Transverse colon (tissue), 4 donors: ENCODE results near the gene CD300C. TPM values are rescaled to one million over a fixed set of nuclear protein-coding genes. Genes with fewer than 3 reads are reported as not detected.
"Not testable (repeated sequence)": the region's sequence is repeated elsewhere in the genome, so short reads cannot be mapped to it uniquely, and the experiment has no call there.

Source experiments
- DNase-seq: peaks from one replicate; pipeline ENCODE4 v3.0.0-alpha.2; 2019
- H3K27ac ChIP-seq, 4 donors: fragments of 200-600 bp; sonication (generic); 2 replicates each; pipeline ENCODE4 v1.5.1; 2016 to 2018; ENCODE audit warnings: inconsistent platforms in 4 of 4
- H3K27me3 ChIP-seq: fragments of 200-600 bp; sonication (generic); 2 replicates; pipeline ENCODE4 v1.5.1; 2017; ENCODE audit warnings: inconsistent platforms
- H3K36me3 ChIP-seq, 4 donors: fragments of 200-600 bp; sonication (generic); 2 replicates each; pipeline ENCODE4 v1.5.1; 2017 to 2019; ENCODE audit warnings: inconsistent platforms in 4 of 4
- H3K4me1 ChIP-seq, 4 donors: fragments of 200-600 bp; sonication (generic); 2 replicates each; pipeline ENCODE4 v1.5.1; 2017 to 2020; ENCODE audit warnings: inconsistent platforms in 4 of 4
- H3K4me3 ChIP-seq, 4 donors: fragments of 200-600 bp; sonication (generic); 1 replicate in 1 of 4; 2 replicates in 3 of 4; pipeline versions ENCODE4 v1.5.1 to v1.6.1; 2017 to 2019; ENCODE audit warnings: inconsistent platforms in 4 of 4
- H3K9me3 ChIP-seq, 2 donors: fragments of 200-600 bp; sonication (generic); 2 replicates each; pipeline ENCODE4 v1.5.1; 2017 to 2019; ENCODE audit warnings: inconsistent platforms in 2 of 2
- EP300 ChIP-seq: sonication (generic); formaldehyde crosslinking; IDR thresholded peaks from one replicate; pipeline ENCODE4 v1.6.1; 2017; ENCODE audit warnings: antibody characterized with exemption, low read depth
- POLR2A ChIP-seq: fragments of 450-650 bp; IDR thresholded peaks from one replicate; pipeline ENCODE4 v1.6.1; 2016; ENCODE audit warnings: antibody characterized with exemption, mild to moderate bottlenecking, moderate library complexity
- POLR2AphosphoS5 ChIP-seq, 3 donors: sonication (generic); formaldehyde crosslinking; IDR thresholded peaks; one replicate each; pipeline ENCODE4 v1.6.1; 2016; ENCODE audit warnings: antibody characterized with exemption in 3 of 3
- WGBS, 2 donors: methylation state at CpG; one replicate each; pipeline ENCODE4 v1.1.5; 2018; ENCODE audit warnings: low coverage in 1 of 2; 5-methylcytosine and 5-hydroxymethylcytosine counted together
- in situ Hi-C, 4 donors: fragments of 200-750 bp; cut with MboI; loops; one replicate each; pipeline versions ENCODE4 v1.15.0 to v1.15.1; 2017; ENCODE audit warnings: low sequenced_read_pairs in 3 of 4, low pct_ligation_motif_present in 1 of 4, low pct_unique_long_range_greater_than_20kb in 1 of 4
- intact Hi-C: fragments of 100-400 bp; cut with DNase I; formaldehyde crosslinking; loops from one replicate; pipeline ENCODE4 v1.15.1; 2023; ENCODE audit warnings: low total_unique reads
- total RNA-seq, 4 donors: library from RNA; depleted of rRNA; stranded (reverse); fragments of >200 nt; gene quantifications; one replicate each; pipeline ENCODE4 v1.1.0, GENCODE V29; 2016
- TF ChIP-seq, protein P1 (sequence below), 5 experiments: fragments of 200-600 bp in 3 of 5; fragments of 450-650 bp in 2 of 5; sonication (generic) in 3 of 5; IDR thresholded peaks; 1 replicate in 2 of 5; 2 replicates in 3 of 5; pipeline ENCODE4 v1.5.1; 2016 to 2017; ENCODE audit warnings: antibody characterized with exemption in 5 of 5, inconsistent platforms in 3 of 5, mild to moderate bottlenecking in 2 of 5, moderate library complexity in 1 of 5

Gene CD300C
- total RNA-seq, 4 donors from 2014 or later: 0.27 to 5.2 (median 0.32) TPM; not detected in 1

DNA sequence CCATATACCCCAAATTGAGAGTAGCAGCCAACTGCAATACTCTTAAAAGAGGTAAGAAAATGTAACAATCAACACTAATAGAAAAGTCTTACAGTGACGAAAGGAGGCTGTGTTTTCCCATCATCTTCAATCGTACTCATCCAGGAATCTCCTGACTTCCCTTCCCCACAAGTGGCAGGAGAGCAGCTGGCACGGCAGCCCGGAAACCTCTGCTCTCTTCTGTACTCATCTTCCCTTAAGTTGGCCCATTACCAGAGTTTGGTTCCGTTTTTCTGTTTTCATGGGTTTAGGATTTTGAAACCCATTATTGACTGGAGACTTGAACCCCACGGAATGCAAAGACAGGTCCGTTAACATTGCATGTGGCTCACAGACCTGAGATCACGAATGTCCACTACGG is 33.1 kb upstream of the CD300C start:
- Histone ChIP-seq H3K27ac (no peak overlapping the region), H3K4me3 (no peak overlapping the region), H3K4me1 (peaks cover 0 to 6% (median 2%) of the 10 kb centered on the region in 4 donors), H3K9me3 (no peaks in the 10 kb centered on the region), H3K27me3 (no peaks in the 10 kb centered on the region), H3K36me3 (no peaks in the 10 kb centered on the region)
- in situ Hi-C loops: no loop called here
- TF ChIP-seq POLR2AphosphoS5 (IDR thresholded peaks at IDR 0.05) (no peak), POLR2A (no peak), EP300 (no peak)
- TF ChIP-seq, protein P1, sequence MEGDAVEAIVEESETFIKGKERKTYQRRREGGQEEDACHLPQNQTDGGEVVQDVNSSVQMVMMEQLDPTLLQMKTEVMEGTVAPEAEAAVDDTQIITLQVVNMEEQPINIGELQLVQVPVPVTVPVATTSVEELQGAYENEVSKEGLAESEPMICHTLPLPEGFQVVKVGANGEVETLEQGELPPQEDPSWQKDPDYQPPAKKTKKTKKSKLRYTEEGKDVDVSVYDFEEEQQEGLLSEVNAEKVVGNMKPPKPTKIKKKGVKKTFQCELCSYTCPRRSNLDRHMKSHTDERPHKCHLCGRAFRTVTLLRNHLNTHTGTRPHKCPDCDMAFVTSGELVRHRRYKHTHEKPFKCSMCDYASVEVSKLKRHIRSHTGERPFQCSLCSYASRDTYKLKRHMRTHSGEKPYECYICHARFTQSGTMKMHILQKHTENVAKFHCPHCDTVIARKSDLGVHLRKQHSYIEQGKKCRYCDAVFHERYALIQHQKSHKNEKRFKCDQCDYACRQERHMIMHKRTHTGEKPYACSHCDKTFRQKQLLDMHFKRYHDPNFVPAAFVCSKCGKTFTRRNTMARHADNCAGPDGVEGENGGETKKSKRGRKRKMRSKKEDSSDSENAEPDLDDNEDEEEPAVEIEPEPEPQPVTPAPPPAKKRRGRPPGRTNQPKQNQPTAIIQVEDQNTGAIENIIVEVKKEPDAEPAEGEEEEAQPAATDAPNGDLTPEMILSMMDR (IDR thresholded peaks at IDR 0.05): no peak
- 70 to 89% methylated on average over 4 to 9 of the region's 9 CpGs for WGBS, 2 donors
- no peak for DNase-seq
- intact Hi-C loops: no loop called here

DNA sequence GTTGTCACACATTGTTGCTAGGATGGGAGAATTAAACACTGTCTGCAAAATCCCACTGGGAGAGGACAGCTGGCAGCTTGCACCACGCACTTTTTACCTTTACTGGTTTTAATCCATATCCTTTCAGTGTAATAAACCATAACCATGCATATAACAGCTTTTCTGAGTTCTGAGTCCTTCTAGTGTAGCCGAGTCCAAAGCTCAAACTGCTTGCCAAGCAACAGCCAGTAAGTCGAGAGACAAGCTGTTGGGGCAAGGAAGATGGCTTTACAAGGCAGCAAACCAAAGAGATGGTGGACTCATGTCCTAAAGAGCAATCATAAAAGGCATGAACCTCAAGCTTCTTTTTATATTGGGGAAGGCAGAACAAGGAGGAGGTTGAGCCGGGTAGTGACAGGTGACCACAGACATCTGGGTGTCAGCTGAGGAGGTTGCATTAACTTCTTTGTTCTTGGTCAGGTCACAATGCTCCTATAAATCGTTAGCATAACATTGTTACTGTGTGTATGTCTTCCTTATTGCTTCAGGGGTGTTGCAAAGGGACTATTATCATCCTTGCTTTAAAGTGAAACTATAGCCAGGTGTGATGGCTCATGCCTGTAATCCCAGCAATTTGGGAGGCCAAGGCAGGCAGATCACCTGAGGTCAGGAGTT is 28.7 kb upstream of the CD300C start:
- WGBS, 2 donors: 32% methylated on average over 4 to 5 of the region's 5 CpGs
- no peaks in the 10 kb centered on the region for H3K36me3 ChIP-seq
- TF ChIP-seq POLR2A (no peak), EP300 (no peak), POLR2AphosphoS5 (IDR thresholded peaks at IDR 0.05) (no peak)
- TF ChIP-seq, protein P1 (IDR thresholded peaks at IDR 0.05): no peak
- H3K4me3 ChIP-seq: no peak overlapping the region
- no peak overlapping the region for H3K27ac ChIP-seq
- in situ Hi-C loops (no loop called here), intact Hi-C loops (no loop called here)
- H3K4me1 ChIP-seq: peaks cover 0 to 6% (median 2%) of the 10 kb centered on the region in 4 donors
- no peaks in the 10 kb centered on the region for H3K9me3 ChIP-seq
- peak; percentile 16 for DNase-seq
- no peaks in the 10 kb centered on the region for H3K27me3 ChIP-seq

DNA sequence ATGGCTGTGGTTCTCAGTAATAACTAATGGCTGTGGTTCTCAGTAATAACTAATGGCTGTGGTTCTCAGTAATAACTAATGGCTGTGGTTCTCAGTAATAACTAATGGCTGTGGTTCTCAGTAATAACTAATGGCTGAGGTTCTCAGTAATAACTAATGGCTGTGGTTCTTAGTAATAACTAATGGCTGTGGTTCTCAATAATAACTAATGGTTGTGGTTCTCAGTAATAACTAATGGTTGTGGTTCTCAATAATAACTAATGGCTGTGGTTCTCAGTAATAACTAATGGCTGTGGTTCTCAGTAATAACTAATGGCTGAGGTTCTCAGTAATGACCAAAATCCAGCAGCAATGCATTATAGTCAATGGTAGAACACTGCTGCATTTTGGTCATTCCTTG is 27.7 kb upstream of the CD300C start:
- H3K36me3 ChIP-seq, H3K4me1 ChIP-seq, H3K27me3 ChIP-seq, H3K4me3 ChIP-seq, H3K9me3 ChIP-seq, in situ Hi-C loops, H3K27ac ChIP-seq, intact Hi-C loops, DNase-seq: not testable (repeated sequence)

- no peaks in the 10 kb centered on the region for H3K9me3 ChIP-seq
- TF ChIP-seq POLR2AphosphoS5 (IDR thresholded peaks at IDR 0.05) (no peak), EP300 (no peak), POLR2A (no peak)
- TF ChIP-seq, protein P1 (IDR thresholded peaks at IDR 0.05): no peak
- no peaks in the 10 kb centered on the region for H3K36me3 ChIP-seq
- intact Hi-C loops: no loop called here
- no peak overlapping the region for H3K4me3 ChIP-seq
- no peak overlapping the region for H3K27ac ChIP-seq
- WGBS, 2 donors: 78% methylated on average over 3 of the region's 3 CpGs; no CpG with 5 or more reads in 1 of the 2 donors
- peaks cover 0 to 6% (median 4%) of the 10 kb centered on the region in 4 donors for H3K4me1 ChIP-seq
- DNase-seq: no peak
- H3K27me3 ChIP-seq: no peaks in the 10 kb centered on the region
- in situ Hi-C loops: no loop called here
These were observed 27.3 kb upstream of the CD300C start for GRCh38 chr17:74573169-74573568.
